Right lobe of liver (tissue), 6 donors: ENCODE measurements around the gene DNAL1. TPM values are rescaled to one million over a fixed set of nuclear protein-coding genes. Genes with fewer than 3 reads are reported as not detected.
A peak's percentile ranks its signal among the peaks of the same experiment; 100 is the strongest.

ENCODE experiments used
- ATAC-seq, 4 donors: fragments of 200-7000 bp; cut with Tn5 transposase; one replicate each; pipeline ENCODE4 v1.9.1; 2020; ENCODE audit warnings: mild to moderate bottlenecking in 4 of 4, moderate library complexity in 4 of 4
- DNase-seq, 3 donors: peaks; one replicate each; pipeline ENCODE4 v3.0.0-alpha.2; 2020
- H3K27ac ChIP-seq, 3 donors: fragments of 200-600 bp; one replicate each; pipeline ENCODE4 v1.8.0; 2022
- H3K27me3 ChIP-seq, 2 donors: fragments of 200-600 bp; one replicate each; pipeline ENCODE4 v1.8.0; 2022
- H3K36me3 ChIP-seq, 4 donors: fragments of 200-600 bp; sonication (generic) in 1 of 4; one replicate each; pipeline versions ENCODE4 v1.5.1 to v1.8.0; 2017 to 2022; ENCODE audit warnings: control low read depth in 1 of 4
- H3K4me1 ChIP-seq, 4 donors: fragments of 200-600 bp; sonication (generic) in 1 of 4; one replicate each; pipeline versions ENCODE4 v1.5.1 to v1.8.0; 2017 to 2022; ENCODE audit warnings: control low read depth in 1 of 4
- H3K4me3 ChIP-seq, 3 donors: fragments of 200-600 bp; one replicate each; pipeline ENCODE4 v1.8.0; 2022
- H3K9me3 ChIP-seq, 4 donors: fragments of 200-600 bp; sonication (generic) in 1 of 4; one replicate each; pipeline versions ENCODE4 v1.5.1 to v1.8.0; 2017 to 2022; ENCODE audit warnings: control low read depth in 1 of 4
- CTCF ChIP-seq, 4 donors: fragments of 200-600 bp in 3 of 4; fragments of 450-650 bp in 1 of 4; IDR thresholded peaks; one replicate each; pipeline versions ENCODE4 v1.5.1 to v1.8.0; 2016 to 2022; ENCODE audit warnings: antibody characterized with exemption in 4 of 4, mild to moderate bottlenecking in 2 of 4
- POLR2A ChIP-seq: fragments of 450-650 bp; IDR thresholded peaks from one replicate; pipeline ENCODE4 v1.6.1; 2017; ENCODE audit warnings: antibody characterized with exemption, mild to moderate bottlenecking
- WGBS: methylation state at CpG from one replicate; pipeline ENCODE4 v1.1.6; 2018; ENCODE audit warnings: low coverage, low lambda C conversion rate; ENCODE audit not compliant: insufficient coverage; ENCODE audit errors: missing lambda C conversion rate; 5-methylcytosine and 5-hydroxymethylcytosine counted together
- intact Hi-C, 2 donors: fragments of 100-400 bp; cut with DNase I; formaldehyde crosslinking; loops; one replicate each; pipeline versions ENCODE4 v1.11.2 to v1.14.1; 2022
- total RNA-seq, 6 experiments: library from RNA; depleted of rRNA in 2 of 6; stranded (reverse); fragments of >200 nt in 2 of 6; fragmentation: NEBNext Ultra II Directional in 3 of 6; extraction: Animal tissue kit (Norgen Biotek cat#: 25700) in 3 of 6; gene quantifications; one replicate each; pipeline versions ENCODE4 v1.1.0 to v1.2.4, GENCODE V29; 2016 to 2023
- donor health status: DM: no; HTN: yes; CAD: no.
- donor health status: DM: no; HTN: no; CAD: no.
- donor health status: DM: no; HTN: no; CAD: no.
- donor health status: DM: no; HTN: yes; CAD: no.
- donor health status: DM: no; HTN: yes; CAD: no.

DNAL1 gene
- total RNA-seq, 6 experiments from 2014 or later: 2.7 to 5.7 (median 3.2) TPM

DNA sequence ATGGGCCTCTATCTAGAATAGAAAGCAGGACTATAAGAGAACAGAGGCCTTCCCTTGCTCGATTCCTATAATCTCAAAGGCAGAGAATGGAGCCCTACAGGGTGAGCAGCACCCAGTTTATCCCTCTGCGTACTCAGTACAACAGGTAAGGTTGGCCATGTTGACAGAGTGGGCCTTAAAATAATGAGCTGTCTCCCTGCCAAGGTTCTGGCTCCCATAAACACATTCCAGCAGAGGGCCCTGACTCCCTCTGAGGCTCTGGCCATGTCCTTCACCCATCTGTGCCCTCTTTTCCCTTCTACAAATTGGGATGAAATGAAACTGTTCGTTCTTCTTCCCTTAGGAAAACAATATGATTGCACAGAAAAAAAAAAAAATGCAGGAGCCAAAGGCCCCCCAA lies 86.3 kb downstream of the DNAL1 start:
- DNase-seq (peak in 1 of 3 donors; percentile 31), ATAC-seq (peak in 1 of 4 donors; percentile 44)
- H3K36me3 ChIP-seq: peaks cover 0 to 37% (median 18%) of the 10 kb centered on the region in 4 donors
- intact Hi-C loops: no loop called here
- H3K27me3 ChIP-seq: no peaks in the 10 kb centered on the region
- TF ChIP-seq POLR2A (no peak), CTCF (IDR thresholded peaks at IDR 0.05) (peak in 1 of 4 donors; percentile 12)
- no peak overlapping the region for H3K4me3 ChIP-seq
- peaks cover 0 to 11% (median 5%) of the 10 kb centered on the region in 4 donors for H3K4me1 ChIP-seq
- WGBS: 59% methylated on average over 2 of the region's 3 CpGs
- H3K9me3 ChIP-seq: no peaks in the 10 kb centered on the region
- H3K27ac ChIP-seq: no peak overlapping the region

GRCh38 chr14:73732006-73732405 lies 87.2 kb downstream of the DNAL1 start:
- Histone ChIP-seq H3K4me1 (peaks cover 0 to 11% (median 5%) of the 10 kb centered on the region in 4 donors), H3K4me3 (no peak overlapping the region), H3K27me3 (no peaks in the 10 kb centered on the region), H3K27ac (no peak overlapping the region), H3K9me3 (no peaks in the 10 kb centered on the region), H3K36me3 (peaks cover 0 to 36% (median 19%) of the 10 kb centered on the region in 4 donors)
- ATAC-seq (no peak), DNase-seq (peak in 1 of 3 donors; percentile 7)
- TF ChIP-seq POLR2A: no peak
- TF ChIP-seq CTCF (IDR thresholded peaks at IDR 0.05): no peak
- intact Hi-C loops: no loop called here
- 45% methylated on average over 2 of the region's 3 CpGs for WGBS

DNA sequence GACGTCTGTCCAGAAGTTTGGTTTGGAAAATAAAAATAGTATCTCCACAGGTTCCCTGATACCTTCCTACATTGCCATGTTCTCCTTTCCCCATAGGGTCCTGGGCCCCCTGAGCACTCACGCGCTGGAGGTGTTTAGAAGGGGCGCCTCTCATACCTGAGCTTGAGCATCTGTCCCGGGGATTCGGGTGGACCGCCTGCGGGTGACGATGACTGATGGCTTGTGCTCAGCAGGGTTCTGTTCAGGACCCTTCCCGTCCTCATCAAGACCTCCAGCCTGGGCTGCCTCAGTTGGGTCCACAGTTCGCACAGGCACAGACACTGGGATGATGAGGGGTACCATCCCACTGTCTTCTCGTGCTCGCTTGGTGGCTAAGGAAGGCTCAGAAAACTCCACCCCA lies 92.1 kb downstream of the DNAL1 start:
- WGBS: 82% methylated on average over 3 of the region's 13 CpGs
- intact Hi-C loops: no loop called here
- ATAC-seq: no peak
- Histone ChIP-seq H3K9me3 (no peaks in the 10 kb centered on the region), H3K27me3 (no peaks in the 10 kb centered on the region), H3K36me3 (peaks cover 11 to 28% (median 19%) of the 10 kb centered on the region in 4 donors), H3K4me3 (no peak overlapping the region), H3K4me1 (peaks cover 2 to 20% (median 15%) of the 10 kb centered on the region in 4 donors), H3K27ac (no peak overlapping the region)
- TF ChIP-seq CTCF (IDR thresholded peaks at IDR 0.05) (no peak), POLR2A (no peak)
- peak in 2 of 3 donors; percentile 31 to 39 for DNase-seq

DNA sequence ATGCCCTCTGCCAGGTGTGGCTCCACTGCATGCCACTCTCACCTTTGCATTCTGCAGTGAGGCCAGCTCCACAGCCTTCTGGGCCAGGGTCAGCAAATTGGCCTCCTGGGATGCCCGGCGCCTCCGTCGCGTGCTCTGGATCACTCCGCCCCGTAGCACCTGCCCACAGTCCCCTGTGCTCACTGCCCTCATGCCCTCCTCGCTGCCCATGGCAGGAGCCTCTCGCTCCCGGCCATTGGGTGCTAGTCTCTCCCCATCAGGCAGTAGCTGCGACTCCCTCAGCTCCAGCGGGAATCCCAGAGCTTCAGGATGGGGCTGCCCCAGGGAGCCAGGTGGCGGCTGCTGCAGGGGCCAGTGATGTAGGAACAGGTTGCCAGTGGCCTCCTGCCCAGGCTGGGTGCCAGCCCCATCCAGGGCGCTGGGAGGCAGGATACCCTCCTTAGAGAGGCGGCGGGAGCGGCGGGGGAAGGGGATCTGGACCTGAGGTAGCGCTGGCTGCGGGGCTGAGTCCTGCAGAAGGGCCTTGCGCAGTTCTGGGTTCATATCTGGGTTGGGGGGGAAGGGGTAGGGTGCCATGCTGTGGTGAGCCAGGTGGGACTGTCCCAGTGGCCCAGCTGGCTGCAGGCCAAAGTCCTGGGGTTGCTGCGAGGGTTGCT lies 93.9 kb downstream of the DNAL1 start:
- WGBS: 100% methylated on average over 2 of the region's 22 CpGs
- Histone ChIP-seq H3K27me3 (no peaks in the 10 kb centered on the region), H3K4me3 (no peak overlapping the region), H3K27ac (no peak overlapping the region), H3K4me1 (peaks cover 2 to 36% (median 21%) of the 10 kb centered on the region in 4 donors), H3K9me3 (no peaks in the 10 kb centered on the region), H3K36me3 (peaks cover 11 to 28% (median 19%) of the 10 kb centered on the region in 4 donors)
- intact Hi-C loops: no loop called here
- DNase-seq (peak in 2 of 3 donors; percentile 48 to 52), ATAC-seq (no peak)
- TF ChIP-seq CTCF (IDR thresholded peaks at IDR 0.05) (no peak), POLR2A (no peak)
